Measurements from ENCODE around the gene ACSS1. TPM values are rescaled to one million over a fixed set of nuclear protein-coding genes. Genes with fewer than 3 reads are reported as not detected.

ACSS1 gene
- total RNA-seq, 2 experiments from 2014 or later: 15.2 to 16.2 TPM

Other genes with a start within 250 kb of the ACSS1 start
- gene CST7, start 108.9 kb downstream of the ACSS1 start, total RNA-seq: 10 to 100 TPM; 81.8 to 83.1 TPM
- gene APMAP, start 65.4 kb downstream of the ACSS1 start, total RNA-seq: 10 to 100 TPM; 45.5 to 46.6 TPM
- gene VSX1, start 24.0 kb upstream of the ACSS1 start, total RNA-seq: not detected
- gene ENTPD6, start 137.6 kb upstream of the ACSS1 start, total RNA-seq: 10 to 100 TPM; 48.5 to 51.0 TPM
- 10 to 100 TPM; 23.4 to 24.0 TPM for gene PYGB, start 189.9 kb upstream of the ACSS1 start, total RNA-seq